ENCODE results near the gene STK38L. TPM values are rescaled to one million over a fixed set of nuclear protein-coding genes. Genes with fewer than 3 reads are reported as not detected.

Gene STK38L
- total RNA-seq, 5 donors from 2014 or later (not counting 1 experiment from before 2014, with no cell fraction given) = 13.5 to 19.6 (median 18.3) TPM

DNA sequence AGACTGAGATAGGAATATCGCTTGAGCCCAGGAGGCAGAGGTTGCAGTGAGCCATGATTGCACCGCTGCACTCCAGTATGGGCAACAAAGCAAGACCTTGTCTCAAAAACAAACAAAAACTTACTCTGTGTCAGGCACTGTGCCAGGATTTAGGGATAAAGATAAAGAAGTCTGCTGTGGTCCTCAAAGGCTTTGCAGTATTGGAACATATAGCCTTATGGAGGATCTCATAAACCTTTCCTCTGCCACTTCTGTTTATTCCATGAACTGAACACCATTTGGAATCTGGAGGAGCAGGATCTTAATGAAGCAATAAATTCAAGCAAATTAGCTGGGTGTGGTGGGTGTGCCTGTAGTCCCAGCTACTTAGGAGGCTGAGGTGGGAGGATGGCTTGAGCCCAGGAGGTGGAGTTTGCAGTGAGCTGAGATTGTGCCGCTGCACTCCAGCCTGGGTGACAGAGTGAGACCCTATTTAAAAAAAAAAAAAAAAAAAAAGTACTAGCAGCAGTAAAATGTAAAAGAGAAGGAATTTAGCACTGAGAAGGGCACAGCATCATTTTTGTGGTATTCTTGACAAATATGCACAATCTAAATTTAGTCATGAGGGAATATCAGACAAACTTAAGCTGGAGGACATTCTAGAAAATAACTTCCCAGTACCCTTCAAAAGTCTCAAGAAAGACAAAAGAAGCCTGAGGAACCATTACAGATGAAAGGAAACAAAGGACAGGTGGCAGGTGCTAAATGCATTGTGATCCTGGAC lies 115.7 kb downstream of the STK38L start:
- H3K4me1 Mint-ChIP-seq = no peaks in the 10 kb centered on the region
- WGBS (ENCODE audit: insufficient coverage) = no CpG with 5 or more reads among the region's 3 CpGs

DNA sequence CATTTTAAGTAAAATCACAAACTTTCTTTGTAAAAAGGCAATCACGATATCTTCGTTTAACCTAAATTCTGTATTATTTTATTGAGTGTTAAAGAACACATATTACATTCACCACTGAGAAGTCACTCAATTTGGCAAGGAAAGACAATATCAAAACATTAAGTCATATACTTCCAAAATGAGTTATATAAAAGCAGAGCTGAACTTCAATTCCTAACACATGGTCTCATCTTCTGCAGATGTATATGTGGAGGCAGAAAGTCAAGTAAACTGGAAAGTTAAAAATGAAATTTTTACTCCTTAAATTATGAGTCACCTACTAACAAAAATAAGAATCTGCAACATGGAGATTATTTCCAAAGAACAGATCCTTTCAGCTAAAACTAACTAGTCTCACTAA lies 117.3 kb downstream of the STK38L start:
- Histone ChIP-seq H3K27ac (ENCODE audit: low read length) (no peak overlapping the region), H3K4me1 (ENCODE audit: control insufficient read depth in 1 of 2, extremely low read depth in 1 of 2, insufficient read depth in 2 of 2, low read length in 2 of 2) (no peaks in the 10 kb centered on the region), H3K4me3 (ENCODE audit: control insufficient read depth in 1 of 2, extremely low read depth in 1 of 2, low read length in 1 of 2) (no peak overlapping the region), H3K36me3 (ENCODE audit: control insufficient read depth in 2 of 2, extremely low read depth in 1 of 2, insufficient read depth in 1 of 2, low read length in 1 of 2) (no peaks in the 10 kb centered on the region), H3K27me3 (replicated peaks in 1 of 2; ENCODE audit: control insufficient read depth in 2 of 2, extremely low read depth in 1 of 2, insufficient read depth in 2 of 2, low read length in 1 of 2) (no peaks in the 10 kb centered on the region), H3K9me3 (no peaks in the 10 kb centered on the region)
- DNase-seq = no peak
- no peak for ATAC-seq (replicated peaks in 1 of 4)
- H3K27ac Mint-ChIP-seq = no peak overlapping the region
- no peaks in the 10 kb centered on the region for H3K4me1 Mint-ChIP-seq
- peaks cover 0 to 4% (median 4%) of the 10 kb centered on the region in 3 donors for H3K9me3 Mint-ChIP-seq
- no CpG with 5 or more reads among the region's 2 CpGs for WGBS (ENCODE audit: insufficient coverage)
- no peaks in the 10 kb centered on the region for H3K36me3 Mint-ChIP-seq
- POLR2A ChIA-PET = no interaction called here
- no peak overlapping the region for H3K4me3 Mint-ChIP-seq
- no peaks in the 10 kb centered on the region for H3K27me3 Mint-ChIP-seq
- CTCF ChIA-PET = interaction anchor here in 1 of 2 donors (0.7 kb wide), 1 partner anchor 38 kb away, joined by 6 read pairs; no protein-coding TSS in a partner anchor

More for the DNA sequence above, 115.7 kb downstream of the STK38L start:
- H3K4me3 Mint-ChIP-seq = no peak overlapping the region
- peaks cover 0 to 3% of the 10 kb centered on the region in 2 donors for H3K27me3 Mint-ChIP-seq
- DNase-seq = no peak
- no peaks in the 10 kb centered on the region for H3K27me3 ChIP-seq (replicated peaks in 1 of 2; ENCODE audit: control insufficient read depth in 2 of 2, extremely low read depth in 1 of 2, insufficient read depth in 2 of 2, low read length in 1 of 2)
- ChIA-PET POLR2A (no interaction called here), CTCF (interaction anchor here (0.6 to 0.7 kb wide), 2 partner anchors 1088 to 1422 kb away, joined by 3 to 4 read pairs; no protein-coding TSS in a partner anchor)
- no peak for ATAC-seq (replicated peaks in 1 of 4)
- no peaks in the 10 kb centered on the region for H3K4me1 ChIP-seq (ENCODE audit: control insufficient read depth in 1 of 2, extremely low read depth in 1 of 2, insufficient read depth in 2 of 2, low read length in 2 of 2)
- H3K36me3 ChIP-seq (ENCODE audit: control insufficient read depth in 2 of 2, extremely low read depth in 1 of 2, insufficient read depth in 1 of 2, low read length in 1 of 2) = no peaks in the 10 kb centered on the region
- no peaks in the 10 kb centered on the region for H3K36me3 Mint-ChIP-seq
- no peak overlapping the region for H3K27ac ChIP-seq (ENCODE audit: low read length)
- H3K9me3 Mint-ChIP-seq = peaks cover 0 to 4% (median 4%) of the 10 kb centered on the region in 3 donors
- H3K9me3 ChIP-seq = no peaks in the 10 kb centered on the region
- H3K4me3 ChIP-seq (ENCODE audit: control insufficient read depth in 1 of 2, extremely low read depth in 1 of 2, low read length in 1 of 2) = no peak overlapping the region
- H3K27ac Mint-ChIP-seq = no peak overlapping the region

DNA sequence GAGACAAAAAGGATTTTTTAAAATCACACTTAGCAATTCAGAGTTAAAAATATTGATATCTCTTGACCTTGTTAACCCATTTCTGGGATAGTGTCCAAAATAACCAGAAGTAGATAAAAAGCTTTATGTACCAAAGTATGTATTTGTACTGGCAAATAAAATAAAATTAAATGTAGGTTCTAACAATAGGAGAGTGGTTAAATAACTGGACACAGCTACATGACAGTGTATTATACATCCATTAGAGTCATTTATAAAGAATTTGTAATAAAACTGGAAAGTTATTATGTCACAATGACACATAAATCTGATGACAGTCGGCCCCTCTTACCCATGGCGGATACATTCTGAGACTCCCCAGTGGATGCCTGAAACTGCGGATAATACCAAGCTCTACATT lies 122.5 kb downstream of the STK38L start:
- H3K27me3 ChIP-seq (replicated peaks in 1 of 2; ENCODE audit: control insufficient read depth in 2 of 2, extremely low read depth in 1 of 2, insufficient read depth in 2 of 2, low read length in 1 of 2) = peaks cover 0 to 6% of the 10 kb centered on the region in 2 experiments
- no CpG with 5 or more reads among the region's 3 CpGs for WGBS (ENCODE audit: insufficient coverage)
- no peak overlapping the region for H3K4me3 ChIP-seq (ENCODE audit: control insufficient read depth in 1 of 2, extremely low read depth in 1 of 2, low read length in 1 of 2)
- H3K4me1 Mint-ChIP-seq = no peaks in the 10 kb centered on the region
- ATAC-seq (replicated peaks in 1 of 4) (no peak), DNase-seq (no peak)
- H3K27ac Mint-ChIP-seq = no peak overlapping the region
- H3K27me3 Mint-ChIP-seq = peaks cover 7 to 16% of the 10 kb centered on the region in 2 donors
- ChIA-PET CTCF (no interaction called here), POLR2A (no interaction called here)
- H3K36me3 Mint-ChIP-seq = no peaks in the 10 kb centered on the region
- no peaks in the 10 kb centered on the region for H3K9me3 ChIP-seq
- no peak overlapping the region for H3K4me3 Mint-ChIP-seq
- no peak overlapping the region for H3K27ac ChIP-seq (ENCODE audit: low read length)
- H3K4me1 ChIP-seq (ENCODE audit: control insufficient read depth in 1 of 2, extremely low read depth in 1 of 2, insufficient read depth in 2 of 2, low read length in 2 of 2) = no peaks in the 10 kb centered on the region
- H3K36me3 ChIP-seq (ENCODE audit: control insufficient read depth in 2 of 2, extremely low read depth in 1 of 2, insufficient read depth in 1 of 2, low read length in 1 of 2) = no peaks in the 10 kb centered on the region
- peaks cover 0 to 4% (median 4%) of the 10 kb centered on the region in 3 donors for H3K9me3 Mint-ChIP-seq

DNA sequence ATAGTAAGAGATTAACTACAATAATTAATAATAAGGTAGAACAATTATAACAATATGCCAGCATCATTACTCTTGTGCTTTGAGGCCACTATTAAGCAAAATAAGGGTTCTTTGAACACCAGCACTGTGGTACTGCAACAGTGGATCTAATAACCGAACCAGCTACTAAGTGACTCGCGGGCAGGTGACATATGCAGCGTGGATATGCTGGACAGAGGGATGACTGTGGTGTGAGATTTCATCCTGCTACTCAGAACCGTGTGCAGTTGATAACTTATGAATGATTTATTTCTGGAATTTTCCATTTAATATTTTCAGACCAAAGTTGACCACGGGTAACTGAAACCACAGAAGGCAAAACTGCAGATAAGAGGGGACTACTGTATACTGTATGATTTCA lies 123.0 kb downstream of the STK38L start:
- Histone ChIP-seq H3K27ac (ENCODE audit: low read length) (no peak overlapping the region), H3K36me3 (ENCODE audit: control insufficient read depth in 2 of 2, extremely low read depth in 1 of 2, insufficient read depth in 1 of 2, low read length in 1 of 2) (no peaks in the 10 kb centered on the region), H3K27me3 (replicated peaks in 1 of 2; ENCODE audit: control insufficient read depth in 2 of 2, extremely low read depth in 1 of 2, insufficient read depth in 2 of 2, low read length in 1 of 2) (peaks cover 0 to 6% of the 10 kb centered on the region in 2 experiments), H3K4me1 (ENCODE audit: control insufficient read depth in 1 of 2, extremely low read depth in 1 of 2, insufficient read depth in 2 of 2, low read length in 2 of 2) (no peaks in the 10 kb centered on the region), H3K4me3 (ENCODE audit: control insufficient read depth in 1 of 2, extremely low read depth in 1 of 2, low read length in 1 of 2) (no peak overlapping the region), H3K9me3 (no peaks in the 10 kb centered on the region)
- 100% methylated on average over 1 of the region's 6 CpGs for whole genome bisulfite sequencing (ENCODE audit: insufficient coverage)
- no peak for DNase-seq
- POLR2A ChIA-PET = no interaction called here
- peaks cover 7 to 16% of the 10 kb centered on the region in 2 donors for H3K27me3 Mint-ChIP-seq
- H3K4me1 Mint-ChIP-seq = no peaks in the 10 kb centered on the region
- CTCF ChIA-PET = no interaction called here
- no peak for ATAC-seq (replicated peaks in 1 of 4)
- H3K36me3 Mint-ChIP-seq = no peaks in the 10 kb centered on the region
- H3K4me3 Mint-ChIP-seq = no peak overlapping the region
- H3K9me3 Mint-ChIP-seq = peaks cover 0 to 4% (median 4%) of the 10 kb centered on the region in 3 donors
- no peak overlapping the region for H3K27ac Mint-ChIP-seq

Other genes with a start within 250 kb of the STK38L start
- 10 to 100 TPM; 24.9 to 30.6 (median 26.8) TPM for gene TM7SF3, start 229.9 kb upstream of the STK38L start, total RNA-seq
- gene MED21, start 221.7 kb upstream of the STK38L start, total RNA-seq = 10 to 100 TPM; 45.8 to 78.7 (median 47.5) TPM
- not detected for gene C12orf71, start 161.7 kb upstream of the STK38L start, total RNA-seq
- 1 to 10 TPM in 1 of 5 donors, under 1 TPM in 4; 0.28 to 1.2 (median 0.70) TPM for gene BMAL2, start 88.5 kb downstream of the STK38L start, total RNA-seq
- gene SMCO2, start 202.4 kb downstream of the STK38L start, total RNA-seq = not detected

Measured in T-cell (primary cell).